B cell (primary cell): Measurements from ENCODE around the gene ZNF714. TPM values are rescaled to one million over a fixed set of nuclear protein-coding genes. Genes with fewer than 3 reads are reported as not detected.

Experiments
- ATAC-seq: fragments of 200-7000 bp; cut with Tn5 transposase; one replicate; pipeline ENCODE4 v1.10.0; 2021; ENCODE audit warnings: low read depth, mild to moderate bottlenecking, moderate number of reproducible peaks, moderate library complexity
- CTCF ChIA-PET: fragments of 350-600 bp; sonication (Branson Sonifier 250); formaldehyde crosslinking; loops from one replicate; lab custom pipeline; 2021; ENCODE audit warnings: antibody characterized with exemption, inconsistent platforms; lab: Charles Lee
- POLR2A ChIA-PET: fragments of 350-600 bp; sonication (Branson Sonifier 250); formaldehyde crosslinking; loops from one replicate; lab custom pipeline; 2021; ENCODE audit warnings: antibody characterized with exemption; lab: Charles Lee
- DNase-seq: peaks from one replicate; pipeline ENCODE4 v3.0.0; 2013
- H2AFZ ChIP-seq: 2 replicates; pipeline ENCODE4 v1.6.1; 2012; ENCODE audit warnings: mild to moderate bottlenecking, low read depth, low read length; ENCODE audit not compliant: insufficient read depth, poor library complexity, severe bottlenecking
- H3K27ac ChIP-seq, 2 donors: 1 replicate in 1 of 2; 2 replicates in 1 of 2; pipeline ENCODE4 v1.5.1; 2012 to 2013; ENCODE audit warnings: low read length in 2 of 2, mild to moderate bottlenecking in 2 of 2, moderate library complexity in 1 of 2
- H3K27me3 ChIP-seq, 4 experiments: fragments of 200-600 bp in 1 of 4; sonication (generic) in 1 of 4; replicated peaks in 1 of 4; 1 replicate in 2 of 4; 2 replicates in 2 of 4; pipeline versions ENCODE4 v1.6.1 to v1.7.0; 2013 to 2016; ENCODE audit warnings: low read length in 3 of 4, mild to moderate bottlenecking in 2 of 4, mixed read lengths in 1 of 4, moderate library complexity in 1 of 4; ENCODE audit not compliant: insufficient read depth in 4 of 4, control insufficient read depth in 3 of 4; ENCODE audit errors: control extremely low read depth in 1 of 4
- H3K36me3 ChIP-seq, 2 experiments: replicated peaks in 1 of 2; 1 replicate in 1 of 2; 2 replicates in 1 of 2; pipeline versions ENCODE4 v1.6.1 to v1.7.1; 2013; ENCODE audit warnings: low read length in 1 of 2; ENCODE audit not compliant: insufficient read depth in 2 of 2, control insufficient read depth in 1 of 2; ENCODE audit errors: control extremely low read depth in 1 of 2, extremely low read depth in 1 of 2
- H3K4me1 ChIP-seq, 2 donors: fragments of 200-600 bp in 1 of 2; sonication (generic) in 1 of 2; 1 replicate in 1 of 2; 2 replicates in 1 of 2; pipeline versions ENCODE4 v1.5.1 to v1.6.1; 2013 to 2017; ENCODE audit warnings: low read length in 2 of 2; ENCODE audit not compliant: control insufficient read depth in 2 of 2, insufficient read depth in 2 of 2
- H3K4me2 ChIP-seq: replicated peaks from 2 replicates; pipeline ENCODE3; 2012; ENCODE audit warnings: mild to moderate bottlenecking, low read depth, low read length; ENCODE audit not compliant: poor library complexity, severe bottlenecking
- H3K4me3 ChIP-seq, 5 experiments: fragments of 200-600 bp in 1 of 5; sonication (generic) in 1 of 5; 1 replicate in 3 of 5; 2 replicates in 2 of 5; pipeline versions ENCODE4 v1.5.1 to v1.7.0; 2011 to 2016; ENCODE audit warnings: low read length in 4 of 5, mild to moderate bottlenecking in 4 of 5, low read depth in 2 of 5, control low read depth in 1 of 5, moderate library complexity in 1 of 5; ENCODE audit not compliant: insufficient read depth in 1 of 5; ENCODE audit errors: control extremely low read depth in 1 of 5, extremely low read depth in 1 of 5
- H3K79me2 ChIP-seq: fragments of 200-600 bp; sonication (generic); one replicate; pipeline ENCODE4 v1.6.0; 2016; ENCODE audit warnings: low read length; ENCODE audit not compliant: control insufficient read depth, insufficient read depth
- H3K9ac ChIP-seq: fragments of 200-600 bp; sonication (generic); 2 replicates; pipeline ENCODE4 v1.6.1; 2017; ENCODE audit warnings: mild to moderate bottlenecking, low read length, moderate library complexity
- H3K9me3 ChIP-seq, 3 donors: one replicate each; pipeline versions ENCODE4 v1.6.1 to v1.7.1; 2013; ENCODE audit warnings: low read length in 2 of 3; ENCODE audit not compliant: control insufficient read depth in 2 of 3, insufficient read depth in 1 of 3; ENCODE audit errors: control extremely low read depth in 1 of 3
- H4K20me1 ChIP-seq: 2 replicates; pipeline ENCODE4 v1.6.0; 2012; ENCODE audit warnings: mild to moderate bottlenecking, low read length; ENCODE audit not compliant: insufficient read depth, control insufficient read depth, poor library complexity, severe bottlenecking
- H3K27ac Mint-ChIP-seq: one replicate; pipeline ENCODE4 v1.8.0; 2021; ENCODE audit warnings: mixed read lengths
- H3K27me3 Mint-ChIP-seq: one replicate; pipeline ENCODE4 v1.8.0; 2021; ENCODE audit warnings: mixed read lengths
- H3K4me1 Mint-ChIP-seq: one replicate; pipeline ENCODE4 v1.8.0; 2021; ENCODE audit warnings: mixed read lengths
- H3K4me3 Mint-ChIP-seq: one replicate; pipeline ENCODE4 v1.8.0; 2021; ENCODE audit warnings: mixed read lengths
- H3K9me3 Mint-ChIP-seq: one replicate; pipeline ENCODE4 v1.8.0; 2022; ENCODE audit warnings: mixed read lengths; ENCODE audit not compliant: insufficient read depth
- EZH2 ChIP-seq: IDR thresholded peaks from 2 replicates; pipeline ENCODE4 v1.6.1; 2012; ENCODE audit warnings: borderline replicate concordance, low read depth, mild to moderate bottlenecking, moderate library complexity, low read length; ENCODE audit not compliant: insufficient read depth, poor library complexity, severe bottlenecking
- WGBS: methylation state at CpG from one replicate; pipeline ENCODE4 v1.1.5; 2013; ENCODE audit warnings: missing lambda C conversion rate; ENCODE audit not compliant: insufficient coverage; 5-methylcytosine and 5-hydroxymethylcytosine counted together
- intact Hi-C: fragments of 100-400 bp; cut with micrococcal nuclease; formaldehyde crosslinking; loops from one replicate; pipeline ENCODE4 v1.10.0; 2022
- polyA plus RNA-seq: library from polyadenylated mRNA; depleted of rRNA; stranded (reverse); fragments of >200 nt; gene quantifications from 2 replicates; pipeline ENCODE4 v1.2.3, GENCODE V29; 2012
- small RNA-seq: library from RNA; depleted of rRNA; stranded (forward); fragments of <200 nt; gene quantifications from one replicate; pipeline ENCODE3, GENCODE V24; 2012; ENCODE audit warnings: low replicate concordance, low read depth; ENCODE audit not compliant: insufficient read length
- total RNA-seq, 2 donors: library from RNA; stranded (reverse); fragments of 120-200 nt in 1 of 2; gene quantifications; 1 replicate in 1 of 2; 2 replicates in 1 of 2; pipeline versions ENCODE4 v1.2.3 to v1.2.4, GENCODE V29; 2013 to 2022
- TF ChIP-seq, protein P1 (sequence below): fragments of 200-600 bp; IDR thresholded peaks from one replicate; pipeline ENCODE4 v1.8.0; 2022; ENCODE audit warnings: antibody characterized with exemption, mild to moderate bottlenecking

The ZNF714 gene
- total and polyA plus RNA-seq, 2 donors (not counting 1 experiment from before 2014, with no cell fraction given), result 4.4 to 10.7 TPM

DNA sequence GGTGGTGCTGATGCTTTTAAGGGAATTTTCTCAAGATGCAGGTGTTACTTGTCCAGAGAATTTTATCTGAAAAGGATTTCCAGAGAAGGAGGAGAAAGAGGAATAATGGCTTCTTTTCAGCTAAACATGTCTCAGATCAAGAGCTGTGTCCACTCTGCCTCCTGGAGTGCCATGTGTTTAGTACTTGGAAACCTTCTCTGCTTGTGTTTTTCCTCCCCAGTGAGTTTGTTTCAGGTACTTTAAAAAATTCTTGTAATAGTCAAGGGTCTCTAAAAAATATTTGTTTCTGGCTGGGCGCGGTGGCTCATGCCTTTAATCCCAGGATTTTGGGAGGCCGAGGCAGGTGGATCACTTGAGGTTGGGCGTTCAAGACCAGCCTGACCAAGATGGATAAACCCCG is 82.5 kb downstream of the ZNF714 start:
- intact Hi-C loops, result no loop called here
- no peak for DNase-seq
- H3K4me3 ChIP-seq, result no peak overlapping the region
- H3K27ac ChIP-seq, result no peak overlapping the region
- CTCF ChIA-PET, result no interaction called here
- peaks cover 44% of the 10 kb centered on the region for H3K79me2 ChIP-seq
- POLR2A ChIA-PET, result no interaction called here
- no peak for TF ChIP-seq EZH2
- TF ChIP-seq, protein P1, sequence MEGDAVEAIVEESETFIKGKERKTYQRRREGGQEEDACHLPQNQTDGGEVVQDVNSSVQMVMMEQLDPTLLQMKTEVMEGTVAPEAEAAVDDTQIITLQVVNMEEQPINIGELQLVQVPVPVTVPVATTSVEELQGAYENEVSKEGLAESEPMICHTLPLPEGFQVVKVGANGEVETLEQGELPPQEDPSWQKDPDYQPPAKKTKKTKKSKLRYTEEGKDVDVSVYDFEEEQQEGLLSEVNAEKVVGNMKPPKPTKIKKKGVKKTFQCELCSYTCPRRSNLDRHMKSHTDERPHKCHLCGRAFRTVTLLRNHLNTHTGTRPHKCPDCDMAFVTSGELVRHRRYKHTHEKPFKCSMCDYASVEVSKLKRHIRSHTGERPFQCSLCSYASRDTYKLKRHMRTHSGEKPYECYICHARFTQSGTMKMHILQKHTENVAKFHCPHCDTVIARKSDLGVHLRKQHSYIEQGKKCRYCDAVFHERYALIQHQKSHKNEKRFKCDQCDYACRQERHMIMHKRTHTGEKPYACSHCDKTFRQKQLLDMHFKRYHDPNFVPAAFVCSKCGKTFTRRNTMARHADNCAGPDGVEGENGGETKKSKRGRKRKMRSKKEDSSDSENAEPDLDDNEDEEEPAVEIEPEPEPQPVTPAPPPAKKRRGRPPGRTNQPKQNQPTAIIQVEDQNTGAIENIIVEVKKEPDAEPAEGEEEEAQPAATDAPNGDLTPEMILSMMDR, result no peak
- H3K27me3 ChIP-seq, result no peaks in the 10 kb centered on the region
- Mint-ChIP-seq H3K27ac (no peak overlapping the region), H3K9me3 (no peaks in the 10 kb centered on the region), H3K27me3 (no peaks in the 10 kb centered on the region), H3K4me1 (peaks cover 6% of the 10 kb centered on the region), H3K4me3 (no peak overlapping the region)
- WGBS, result 100% methylated on average over 2 of the region's 5 CpGs
- peaks cover 14% of the 10 kb centered on the region for H4K20me1 ChIP-seq
- no peak overlapping the region for H3K9ac ChIP-seq
- peaks cover 8 to 22% of the 10 kb centered on the region in 2 experiments for H3K36me3 ChIP-seq
- no peak overlapping the region for H2AFZ ChIP-seq
- no peaks in the 10 kb centered on the region for H3K4me1 ChIP-seq
- no peak overlapping the region for H3K4me2 ChIP-seq
- ATAC-seq, result no peak
- peaks cover 0 to 2% (median 0%) of the 10 kb centered on the region in 3 donors for H3K9me3 ChIP-seq

DNA sequence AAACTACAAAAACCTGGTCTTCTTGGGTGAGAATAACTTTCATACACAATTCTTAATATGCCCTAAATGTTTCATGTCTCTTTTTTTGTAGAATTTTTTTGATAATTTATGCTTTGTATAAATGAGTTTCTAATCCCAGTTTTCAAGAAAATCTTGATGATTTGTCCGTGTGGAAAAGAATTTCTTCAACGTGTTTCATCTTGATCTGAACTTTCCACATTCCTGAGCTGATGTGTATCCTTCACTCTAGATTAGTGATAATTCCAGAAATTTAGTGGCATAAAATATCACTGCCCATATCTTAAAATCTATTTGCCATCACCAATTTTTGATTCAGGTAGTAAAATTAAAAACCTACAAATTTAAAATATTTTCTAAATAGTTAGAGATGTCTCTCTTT is 84.4 kb downstream of the ZNF714 start:
- Histone ChIP-seq H3K27ac (no peak overlapping the region), H3K9me3 (peaks cover 0 to 3% (median 0%) of the 10 kb centered on the region in 3 donors), H2AFZ (no peak overlapping the region), H3K4me2 (no peak overlapping the region), H3K4me1 (no peaks in the 10 kb centered on the region), H3K79me2 (peaks cover 29% of the 10 kb centered on the region), H3K9ac (no peak overlapping the region), H3K4me3 (no peak overlapping the region), H4K20me1 (peaks cover 13% of the 10 kb centered on the region), H3K27me3 (no peaks in the 10 kb centered on the region), H3K36me3 (peaks cover 10 to 28% of the 10 kb centered on the region in 2 experiments)
- TF ChIP-seq EZH2, result no peak
- TF ChIP-seq, protein P1, result no peak
- peaks cover 2% of the 10 kb centered on the region for H3K4me1 Mint-ChIP-seq
- H3K27ac Mint-ChIP-seq, result no peak overlapping the region
- WGBS, result no CpG with 5 or more reads among the region's 2 CpGs
- no peak overlapping the region for H3K4me3 Mint-ChIP-seq
- CTCF ChIA-PET, result no interaction called here
- POLR2A ChIA-PET, result no interaction called here
- DNase-seq (no peak), ATAC-seq (no peak)
- no peaks in the 10 kb centered on the region for H3K9me3 Mint-ChIP-seq
- intact Hi-C loops, result no loop called here
- no peaks in the 10 kb centered on the region for H3K27me3 Mint-ChIP-seq

Small RNAs within 50 kb of the gene (small RNA-seq; reads per million reads assigned to genes)
- not detected for gene RNA5SP469

Other genes with a start within 250 kb of the ZNF714 start
- 17.1 and 20.5 TPM in 2 replicates for gene ZNF85, start 159.0 kb upstream of the ZNF714 start, total RNA-seq
- gene ZNF85, start 159.0 kb upstream of the ZNF714 start, polyA plus RNA-seq, result 3.7 and 5.9 TPM in 2 replicates
- gene ZNF430, start 61.5 kb upstream of the ZNF714 start, total RNA-seq, result 45.4 and 45.5 TPM in 2 replicates
- gene ZNF430, start 61.5 kb upstream of the ZNF714 start, polyA plus RNA-seq, result 27.5 and 36.7 TPM in 2 replicates
- gene ZNF431, start 59.8 kb downstream of the ZNF714 start, total RNA-seq, result 40.7 and 50.0 TPM in 2 replicates
- 19.8 and 22.3 TPM in 2 replicates for gene ZNF431, start 59.8 kb downstream of the ZNF714 start, polyA plus RNA-seq
- 37.7 and 38.2 TPM in 2 replicates for gene ZNF708, start 247.2 kb downstream of the ZNF714 start, total RNA-seq
- gene ZNF708, start 247.2 kb downstream of the ZNF714 start, polyA plus RNA-seq, result 6.2 and 11.7 TPM in 2 replicates